GM12878 (cell line): ENCODE results near the gene ICA1. TPM values are rescaled to one million over a fixed set of nuclear protein-coding genes. Genes with fewer than 3 reads are reported as not detected.

Experiments
- ATAC-seq: fragments of 200-7000 bp; cut with Tn5 transposase; 3 replicates; pipeline ENCODE4 v1.9.1; 2020; ENCODE audit warnings: mild to moderate bottlenecking, moderate library complexity
- BruUV-seq: library from RNA; stranded (reverse); fragments of 400-500 nt; replicated peaks from 2 replicates; lab custom pipeline; 2021; lab: Mats Ljungman, UMichigan
- CTCF ChIA-PET: fragments of 300-600 bp; sonication (Branson Sonifier 250); formaldehyde crosslinking; extraction: SDS; loops from one replicate; lab custom pipeline; 2021; ENCODE audit warnings: inconsistent platforms; lab: Yijun Ruan, JAX
- POLR2A ChIA-PET: fragments of 350-600 bp; formaldehyde crosslinking; extraction: SDS; loops from one replicate; lab custom pipeline; 2021; ENCODE audit warnings: inconsistent platforms; lab: Charles Lee
- RAD21 ChIA-PET: fragments of 300-600 bp; sonication (Branson Sonifier 250); formaldehyde crosslinking; loops from one replicate; lab custom pipeline; 2023; ENCODE audit warnings: antibody characterized with exemption; ENCODE audit not compliant: unreplicated experiment; lab: Charles Lee
- SMC1A ChIA-PET: fragments of 300-600 bp; sonication (Branson Sonifier 250); formaldehyde crosslinking; loops from one replicate; lab custom pipeline; 2023; ENCODE audit not compliant: unreplicated experiment, uncharacterized antibody; lab: Charles Lee
- DNase-seq: peaks from one replicate; pipeline ENCODE4 v3.0.0-alpha.2; 2011; ENCODE audit warnings: low read depth, low spot score
- FAIRE-seq: peaks from 3 replicates; lab custom pipeline; 2011; peaks lifted over from hg19 to GRCh38; lab: Jason Lieb, UNC
- H2AFZ ChIP-seq: 2 replicates; pipeline ENCODE4 v1.6.0; 2011; ENCODE audit warnings: low read depth, low read length, control low read depth; ENCODE audit not compliant: control insufficient read depth
- H3K27ac ChIP-seq: 2 replicates; pipeline ENCODE4 v1.5.1; 2011; ENCODE audit warnings: control low read depth; ENCODE audit not compliant: control insufficient read depth, insufficient read depth
- H3K27me3 ChIP-seq, 2 experiments: replicated peaks in 1 of 2; 2 replicates each; pipeline versions ENCODE4 v1.6.0 to v1.6.1; 2011; ENCODE audit warnings: low read length in 1 of 2; ENCODE audit not compliant: control insufficient read depth in 2 of 2, insufficient read depth in 2 of 2
- H3K36me3 ChIP-seq, 2 experiments: 2 replicates each; pipeline ENCODE4 v1.5.1; 2011; ENCODE audit warnings: low read length in 1 of 2; ENCODE audit not compliant: control insufficient read depth in 2 of 2, insufficient read depth in 2 of 2
- H3K4me1 ChIP-seq: 2 replicates; pipeline ENCODE4 v1.6.1; 2011; ENCODE audit warnings: mild to moderate bottlenecking, low read length, moderate library complexity, mixed read lengths; ENCODE audit not compliant: control insufficient read depth, insufficient read depth
- H3K4me2 ChIP-seq: 2 replicates; pipeline ENCODE4 v1.6.0; 2011; ENCODE audit warnings: control low read depth; ENCODE audit not compliant: control insufficient read depth, insufficient read depth
- H3K4me3 ChIP-seq: fragments of 200-600 bp; sonication (generic); 2 replicates; pipeline ENCODE4 v1.5.1; 2016
- H3K79me2 ChIP-seq: 2 replicates; pipeline ENCODE4 v1.6.0; 2011; ENCODE audit warnings: low read length; ENCODE audit not compliant: control insufficient read depth, insufficient read depth
- H3K9ac ChIP-seq: 2 replicates; pipeline ENCODE4 v1.8.0; 2011; ENCODE audit warnings: low read length, control low read depth, mixed read lengths; ENCODE audit not compliant: control insufficient read depth, insufficient read depth
- H3K9me3 ChIP-seq: replicated peaks from 3 replicates; pipeline ENCODE4 v1.5.1; 2011; ENCODE audit warnings: mild to moderate bottlenecking, low read length; ENCODE audit not compliant: control insufficient read depth, insufficient read depth
- H4K20me1 ChIP-seq: 2 replicates; pipeline ENCODE4 v1.6.0; 2011; ENCODE audit not compliant: control insufficient read depth, insufficient read depth
- ATF2 ChIP-seq: IDR thresholded peaks from 2 replicates; pipeline ENCODE4 v1.6.1; 2012; ENCODE audit warnings: low read length, inconsistent platforms
- ATF3 ChIP-seq: IDR thresholded peaks from 2 replicates; pipeline ENCODE4 v1.6.1; 2011; ENCODE audit warnings: low read depth, mild to moderate bottlenecking, low read length, moderate library complexity, borderline replicate concordance; ENCODE audit errors: extremely low read depth
- CTCF ChIP-seq, 3 experiments: IDR thresholded peaks in 2 of 3; conservative IDR thresholded peaks in 1 of 3; 2 replicates each; pipeline ENCODE4 v1.5.1; 2011; ENCODE audit warnings: low read depth in 3 of 3, low read length in 3 of 3, mild to moderate bottlenecking in 3 of 3, control low read depth in 2 of 3, moderate library complexity in 2 of 3, inconsistent platforms in 1 of 3, mixed read lengths in 1 of 3; ENCODE audit not compliant: control insufficient read depth in 2 of 3, insufficient read depth in 1 of 3; ENCODE audit errors: extremely low read depth in 1 of 3
- EGR1 ChIP-seq, 2 experiments: IDR thresholded peaks; 1 replicate in 1 of 2; 2 replicates in 1 of 2; pipeline ENCODE4 v1.6.1; 2011 to 2012; ENCODE audit warnings: low read depth in 2 of 2, low read length in 2 of 2, borderline replicate concordance in 1 of 2, mild to moderate bottlenecking in 1 of 2, moderate library complexity in 1 of 2
- MYC ChIP-seq: IDR thresholded peaks from 2 replicates; pipeline ENCODE4 v1.6.1; 2011; ENCODE audit warnings: mild to moderate bottlenecking, low read length, moderate library complexity, inconsistent platforms; ENCODE audit not compliant: insufficient read depth, insufficient replicate concordance, insufficient read length, severe bottlenecking
- POU2F2 ChIP-seq: IDR thresholded peaks from 3 replicates; pipeline ENCODE4 v1.6.1; 2011; ENCODE audit warnings: low read depth, mild to moderate bottlenecking, low read length, borderline replicate concordance
- RAD21 ChIP-seq: IDR thresholded peaks from 2 replicates; pipeline ENCODE4 v1.6.1; 2011; ENCODE audit warnings: mild to moderate bottlenecking, low read depth, low read length, moderate library complexity; ENCODE audit not compliant: insufficient read depth
- SMARCA5 ChIP-seq: fragments of 450-650 bp; IDR thresholded peaks from 2 replicates; pipeline ENCODE4 v1.6.1; 2017; ENCODE audit warnings: mild to moderate bottlenecking
- SMC3 ChIP-seq: IDR thresholded peaks from 2 replicates; pipeline ENCODE4 v1.6.1; 2011; ENCODE audit warnings: low read length, improper control_type of control experiment, borderline replicate concordance
- ZNF24 ChIP-seq: fragments of 450-650 bp; IDR thresholded peaks from 2 replicates; pipeline ENCODE4 v1.6.1; 2017; ENCODE audit warnings: antibody characterized with exemption, mild to moderate bottlenecking
- ZNF687 ChIP-seq: fragments of 450-650 bp; IDR thresholded peaks from 2 replicates; pipeline ENCODE4 v1.6.1; 2017; ENCODE audit warnings: mild to moderate bottlenecking, moderate library complexity
- WGBS: methylation state at CpG from one replicate; pipeline ENCODE4 v1.1.6; 2016; ENCODE audit warnings: low lambda C conversion rate; ENCODE audit not compliant: insufficient replicate concordance, insufficient coverage; ENCODE audit errors: missing lambda C conversion rate; 5-methylcytosine and 5-hydroxymethylcytosine counted together
- in situ Hi-C: fragments of 300-500 bp; cut with MboI; formaldehyde crosslinking; loops from 9 replicates; pipeline ENCODE4 v1.14.3; 2018; ENCODE audit warnings: mixed read lengths
- intact Hi-C: fragments of 100-400 bp; cut with micrococcal nuclease; formaldehyde crosslinking; loops from one replicate; pipeline ENCODE4 v1.14.2; 2022; ENCODE audit not compliant: unreplicated experiment
- polyA plus RNA-seq, 11 experiments: library from polyadenylated mRNA; depleted of rRNA in 4 of 11; unstranded in 6 of 11; stranded (reverse) in 5 of 11; fragments of >200 nt; fragmentation: Nextera tagmentation in 4 of 11; fragmentation: Illumina TruSeq in 1 of 11; extraction: Ambion mirVana in 4 of 11; extraction: Trizol in 1 of 11; gene quantifications; 1 replicate in 1 of 11; 2 replicates in 10 of 11; pipeline versions ENCODE4 v1.2.1 to v1.2.3, GENCODE V29; 2011 to 2016; ENCODE audit warnings: inconsistent platforms in 2 of 11, missing spikeins in 2 of 11, low read depth in 1 of 11
- total RNA-seq, 4 experiments: library from RNA; depleted of rRNA in 3 of 4; stranded (reverse); fragments of >200 nt in 3 of 4; fragmentation: Illumina TruSeq in 1 of 4; extraction: Trizol in 1 of 4; gene quantifications; 2 replicates each; pipeline versions ENCODE4 v1.2.1 to v1.2.3, GENCODE V29; 2013 to 2021

ICA1 gene
- total and polyA plus RNA-seq, 10 of the 15 experiments (the other 5 are each of a cell fraction or from before 2014, with no cell fraction given): 1.3 to 35.1 (median 3.3) TPM

GRCh38 chr7:8217200-8218068 lies 44.5 kb downstream of the ICA1 start:
- DNase-seq: peak; percentile 43
- Histone ChIP-seq H3K4me2 (no peak overlapping the region; the same call in 1 of the 2 replicates), H4K20me1 (no peaks in the 10 kb centered on the region), H2AFZ (peak overlapping the region; percentile 58), H3K4me1 (no peaks in the 10 kb centered on the region), H3K36me3 (no peaks in the 10 kb centered on the region), H3K27me3 (no peaks in the 10 kb centered on the region), H3K4me3 (no peak overlapping the region), H3K79me2 (no peaks in the 10 kb centered on the region), H3K9ac (no peak overlapping the region), H3K9me3 (no peaks in the 10 kb centered on the region), H3K27ac (no peak overlapping the region)
- BruUV-seq: no TSS peak
- ChIA-PET POLR2A (interaction anchor here (0.7 kb wide), 1 partner anchor 85 kb away, joined by 3 read pairs; no protein-coding TSS in a partner anchor), RAD21 (interaction anchor here (0.6 to 4.5 kb wide), 28 partner anchors 16 to 1118 kb away, joined by 3 to 56 read pairs (median 4); no protein-coding TSS in a partner anchor), CTCF (interaction anchor here (0.6 to 5.0 kb wide), 33 partner anchors 9 to 1112 kb away, joined by 3 to 37 read pairs (median 3); partner anchors contain the start of gene UMAD1), SMC1A (interaction anchor here (0.7 to 6.8 kb wide), 30 partner anchors 10 to 1112 kb away, joined by 3 to 70 read pairs (median 4); partner anchors contain the start of gene UMAD1)
- TF ChIP-seq SMC3: peak; percentile 82
- TF ChIP-seq EGR1 (IDR thresholded peaks at IDR 0.05; ENCODE audit: borderline replicate concordance in 1 of 2, low read depth in 2 of 2, low read length in 2 of 2): no peak
- TF ChIP-seq POU2F2: no peak
- peak; percentile 42 to 67 (median 45); a peak in 4 of 6 replicates for TF ChIP-seq CTCF (IDR thresholded peaks at IDR 0.05 in 2 of 3, conservative IDR thresholded peaks at IDR 0.05 in 1 of 3; ENCODE audit: control insufficient read depth in 2 of 3, extremely low read depth in 1 of 3, insufficient read depth in 1 of 3, low read depth in 3 of 3, low read length in 3 of 3)
- peak; percentile 37; the same call in 1 of the 2 replicates for TF ChIP-seq ATF2
- peak; percentile 81 for TF ChIP-seq RAD21
- TF ChIP-seq SMARCA5: 0 out of 2 replicates have a peak, but pooled peaks have one; percentile 36
- TF ChIP-seq ATF3: no peak
- TF ChIP-seq MYC: no peak
- no peak for TF ChIP-seq ZNF687
- TF ChIP-seq ZNF24: no peak
- no peak for FAIRE-seq
- intact Hi-C loops: loop anchor here (1.0 to 5.0 kb wide), 7 partner anchors 400 to 1115 kb away; partner anchors contain the start of gene UMAD1
- in situ Hi-C loops: loop anchor here (5.0 to 25.0 kb wide), 4 partner anchors 455 to 1115 kb away; no protein-coding TSS in a partner anchor
- ATAC-seq: peak; percentile 80
- WGBS: 43% methylated on average over 7 of the region's 7 CpGs
